ENCODE results near the gene GPR148.

GPR148 gene

DNA sequence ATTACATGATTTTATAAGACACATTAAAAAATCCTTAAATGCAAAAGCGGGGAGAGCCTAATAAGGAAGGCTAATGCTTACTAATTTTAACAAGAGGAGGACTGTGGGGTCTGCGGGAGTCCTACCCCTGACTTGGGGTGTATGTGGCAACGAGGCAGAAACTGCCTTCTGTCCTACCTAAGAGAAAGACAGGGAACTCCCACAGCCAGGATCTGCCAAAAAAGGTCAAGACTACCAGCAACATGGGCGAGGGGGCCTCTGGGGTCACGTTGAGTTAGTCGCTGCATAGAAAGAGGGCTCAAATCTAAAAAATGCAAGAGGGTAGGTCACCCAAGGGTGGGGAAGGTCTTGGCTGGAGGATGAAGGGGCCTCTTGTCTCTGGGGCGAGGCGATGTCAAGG, 25.9 kb downstream of the GPR148 start:
- DNase-seq: no peak

DNA sequence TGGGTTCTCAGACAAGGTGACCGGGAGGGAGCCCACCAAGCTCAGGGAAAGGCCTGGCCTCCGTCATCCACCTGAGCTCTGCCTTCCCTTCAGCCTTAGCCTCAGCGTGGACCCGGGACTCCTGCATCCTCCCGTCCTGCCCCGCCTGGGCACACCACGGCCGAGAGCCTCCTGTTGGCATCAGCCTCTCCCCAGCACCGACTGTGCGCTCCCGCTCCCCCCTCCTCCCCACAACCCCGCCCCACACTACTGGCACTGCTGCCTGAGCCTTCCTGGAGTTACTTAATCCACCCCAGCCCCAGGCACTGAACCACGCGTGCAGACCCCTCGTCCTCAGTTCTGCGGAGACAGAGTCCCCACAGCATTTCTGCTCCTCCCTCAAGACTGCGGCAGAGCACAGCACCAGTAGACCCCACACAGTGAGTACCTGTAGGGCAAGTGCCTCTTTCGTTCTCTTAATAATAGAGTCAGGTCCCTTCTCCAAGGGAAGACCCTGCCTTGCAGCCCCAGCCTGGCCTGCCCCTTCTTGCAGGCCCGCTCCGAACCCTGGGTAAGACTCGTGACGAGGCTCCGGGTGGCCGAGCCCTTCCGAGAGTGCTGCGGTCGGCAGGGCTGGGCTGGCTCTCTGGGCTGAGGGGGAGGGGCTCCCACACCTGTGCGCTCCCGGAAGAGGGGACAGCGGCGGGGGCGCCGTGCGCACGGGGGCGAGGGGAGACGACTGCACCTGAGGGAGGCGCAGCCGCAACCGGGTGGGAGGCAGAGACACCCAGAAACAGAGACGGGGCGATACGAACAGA, 26.6 kb downstream of the GPR148 start, which contains the start of gene AMER3:
Gene AMER3 (plus strand): TSS at position 285 of the 797 bp plus-strand sequence. CDS start 6,533 bp downstream, outside the sequence.
- no peak for DNase-seq

DNA sequence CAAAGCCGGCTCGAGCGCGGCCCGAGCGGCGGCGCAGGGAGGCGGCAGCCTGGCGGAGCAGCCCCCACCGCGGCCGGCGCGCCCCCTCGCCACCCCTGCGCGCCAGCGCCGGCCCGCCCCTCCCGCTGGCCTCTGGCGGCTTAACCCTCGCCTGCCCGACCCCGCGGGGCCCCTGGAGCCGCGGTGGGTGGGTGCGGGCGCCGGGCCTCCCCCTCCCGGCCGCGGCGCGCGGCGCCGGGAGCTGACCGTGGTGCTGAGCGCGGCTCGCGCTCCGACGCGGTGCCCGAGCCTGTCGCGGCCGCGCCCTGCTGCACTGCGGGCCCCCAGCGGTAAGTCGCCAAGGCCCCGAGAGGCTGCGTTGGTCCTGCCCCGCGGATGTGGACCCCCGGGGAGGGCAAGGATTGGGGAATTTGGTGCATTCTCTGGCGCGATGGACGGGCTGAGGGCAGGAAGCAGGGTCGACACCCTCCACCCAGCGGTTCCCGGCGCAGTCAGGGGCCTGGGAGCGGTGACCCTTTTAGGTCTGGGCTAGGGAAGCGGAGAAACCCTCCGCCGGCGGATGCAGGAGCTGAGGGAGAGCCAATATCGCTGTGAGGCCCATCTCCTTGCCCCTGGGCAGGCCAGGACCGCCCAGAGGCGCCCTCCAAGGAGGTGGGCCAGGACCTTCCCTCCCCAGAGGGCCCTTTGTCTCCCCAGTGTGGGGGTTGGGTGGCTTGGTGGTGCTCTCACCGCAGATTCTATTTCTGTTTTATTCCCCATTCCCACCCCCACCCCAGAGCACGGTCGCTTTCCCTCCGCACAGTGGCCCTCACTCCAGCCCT, 27.4 kb downstream of the GPR148 start:
- no peak for DNase-seq

DNA sequence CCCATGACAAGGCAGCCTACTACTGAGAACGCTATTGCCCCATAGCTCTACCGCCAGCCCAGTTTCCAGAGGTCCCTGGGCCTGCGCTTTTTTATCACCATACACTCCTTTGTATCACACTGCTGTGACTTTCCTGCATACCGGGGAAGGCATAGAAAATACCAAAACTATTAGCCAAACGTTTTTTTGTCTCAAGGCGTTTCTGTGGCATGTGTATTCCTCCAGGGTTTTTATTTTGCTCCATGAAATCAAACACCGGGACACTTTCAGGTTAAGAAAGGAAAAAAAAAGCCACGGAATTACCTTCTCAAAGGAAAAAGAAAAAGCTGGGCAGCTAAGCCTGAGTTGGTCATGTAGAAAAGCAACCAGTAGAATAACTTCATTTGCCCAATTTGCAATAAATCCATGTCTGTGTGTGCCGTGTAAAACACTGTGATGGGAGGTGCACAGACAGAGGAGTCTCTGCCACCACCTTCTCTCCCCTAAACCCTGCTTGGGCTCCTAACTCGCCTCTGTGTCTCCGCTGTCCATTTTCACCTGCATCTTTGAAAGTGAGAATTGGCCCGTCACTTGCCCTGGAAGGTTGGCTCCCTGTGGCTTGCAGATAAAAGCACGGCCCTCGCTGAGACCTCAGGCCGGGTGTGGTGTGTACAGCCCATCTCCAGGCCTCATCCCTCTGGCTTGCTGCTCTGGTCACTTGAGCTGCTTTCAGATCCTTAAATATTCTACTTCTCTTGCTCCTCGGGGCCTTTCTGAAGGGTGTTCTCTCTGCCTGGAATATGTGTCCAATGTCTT, 28.2 kb downstream of the GPR148 start:
- no peak for DNase-seq

DNA sequence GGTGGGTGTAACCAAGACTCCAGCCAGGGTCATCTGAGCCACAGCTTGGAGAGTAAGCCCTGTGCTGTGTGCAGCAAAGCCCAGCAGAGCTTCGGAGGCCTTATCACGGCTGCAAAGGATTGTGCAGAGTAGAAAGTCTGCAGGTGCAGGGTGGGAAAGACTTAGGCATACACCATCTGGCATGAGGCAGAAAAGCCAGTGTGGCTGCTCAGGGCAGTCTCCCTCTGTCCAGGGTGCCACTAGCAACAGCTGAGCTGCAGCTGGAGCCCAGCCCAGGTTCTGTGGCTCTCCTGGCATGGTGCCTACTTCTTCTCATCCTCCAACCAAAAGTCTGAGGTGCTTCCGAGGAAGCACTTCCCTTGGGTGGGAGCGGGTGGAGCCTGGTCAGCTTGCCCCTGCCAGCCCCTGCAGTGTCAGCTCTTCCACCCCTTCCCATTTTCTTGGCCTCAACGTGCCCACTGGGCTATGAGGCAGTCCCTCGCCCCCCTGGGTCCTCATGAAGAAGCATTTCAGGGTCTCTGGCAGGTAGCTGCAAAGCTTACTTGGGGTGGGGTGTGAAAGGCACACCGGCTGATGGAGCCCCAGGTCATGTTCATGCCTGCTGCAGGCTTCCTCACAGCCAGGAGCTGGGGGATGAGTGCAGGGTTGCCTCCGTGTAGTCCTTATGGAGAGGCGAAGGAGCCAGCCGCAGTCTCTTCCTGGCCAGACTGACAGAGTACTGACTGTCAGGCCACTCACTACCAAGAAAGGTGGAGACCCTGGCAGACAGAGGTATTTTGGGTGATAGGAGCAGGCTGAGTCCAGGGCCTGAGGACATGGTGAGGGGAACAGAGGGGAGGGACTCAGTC, 31.3 kb downstream of the GPR148 start:
- DNase-seq: no peak

DNA sequence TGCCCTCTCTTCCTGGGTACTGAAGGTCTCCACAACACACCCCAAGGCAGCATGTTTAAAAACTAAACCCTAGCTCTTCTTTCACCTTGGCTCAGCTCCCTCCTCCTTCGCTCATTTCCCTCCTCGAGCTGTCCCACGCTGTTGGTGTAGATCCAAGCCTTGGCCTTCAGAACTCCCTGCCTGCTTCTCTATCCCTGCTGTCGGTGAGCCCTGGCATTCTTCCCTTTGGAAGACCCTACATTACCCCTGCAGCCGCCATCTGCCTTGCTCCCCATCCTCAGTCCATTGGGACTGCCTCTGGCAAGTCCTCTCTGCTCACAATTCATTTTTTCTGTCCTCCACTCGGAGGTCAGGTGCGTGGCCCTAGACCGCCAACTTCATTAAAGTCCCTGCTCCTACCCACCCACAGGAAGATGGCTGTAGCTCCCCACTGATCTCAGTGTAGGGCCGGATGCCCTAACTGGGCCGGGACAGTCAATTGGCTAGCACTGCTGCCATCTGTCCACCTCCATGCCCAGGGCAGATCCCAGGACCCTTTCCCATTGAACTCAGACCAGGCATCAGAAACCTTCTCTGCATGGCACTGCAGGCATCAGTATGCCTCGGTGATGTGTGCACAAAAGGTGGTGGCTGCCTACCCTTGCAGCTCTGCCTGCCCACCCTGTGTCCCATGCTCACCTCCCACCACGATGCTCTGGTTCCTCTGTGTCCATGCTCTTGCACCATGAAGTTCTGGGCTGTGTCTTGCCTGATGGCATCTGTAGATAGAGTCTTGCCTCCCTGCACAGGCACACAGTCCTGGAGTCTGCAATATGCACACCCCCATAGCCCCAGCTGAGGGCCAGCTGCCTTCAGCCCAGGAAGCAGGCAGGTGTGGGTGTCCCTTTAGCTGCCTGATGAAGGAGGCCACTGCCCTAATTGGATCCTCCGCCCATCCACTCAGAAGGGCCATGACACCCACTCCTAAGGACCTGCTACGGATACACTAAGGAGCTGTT, 32.2 kb downstream of the GPR148 start:
- DNase-seq: no peak

DNA sequence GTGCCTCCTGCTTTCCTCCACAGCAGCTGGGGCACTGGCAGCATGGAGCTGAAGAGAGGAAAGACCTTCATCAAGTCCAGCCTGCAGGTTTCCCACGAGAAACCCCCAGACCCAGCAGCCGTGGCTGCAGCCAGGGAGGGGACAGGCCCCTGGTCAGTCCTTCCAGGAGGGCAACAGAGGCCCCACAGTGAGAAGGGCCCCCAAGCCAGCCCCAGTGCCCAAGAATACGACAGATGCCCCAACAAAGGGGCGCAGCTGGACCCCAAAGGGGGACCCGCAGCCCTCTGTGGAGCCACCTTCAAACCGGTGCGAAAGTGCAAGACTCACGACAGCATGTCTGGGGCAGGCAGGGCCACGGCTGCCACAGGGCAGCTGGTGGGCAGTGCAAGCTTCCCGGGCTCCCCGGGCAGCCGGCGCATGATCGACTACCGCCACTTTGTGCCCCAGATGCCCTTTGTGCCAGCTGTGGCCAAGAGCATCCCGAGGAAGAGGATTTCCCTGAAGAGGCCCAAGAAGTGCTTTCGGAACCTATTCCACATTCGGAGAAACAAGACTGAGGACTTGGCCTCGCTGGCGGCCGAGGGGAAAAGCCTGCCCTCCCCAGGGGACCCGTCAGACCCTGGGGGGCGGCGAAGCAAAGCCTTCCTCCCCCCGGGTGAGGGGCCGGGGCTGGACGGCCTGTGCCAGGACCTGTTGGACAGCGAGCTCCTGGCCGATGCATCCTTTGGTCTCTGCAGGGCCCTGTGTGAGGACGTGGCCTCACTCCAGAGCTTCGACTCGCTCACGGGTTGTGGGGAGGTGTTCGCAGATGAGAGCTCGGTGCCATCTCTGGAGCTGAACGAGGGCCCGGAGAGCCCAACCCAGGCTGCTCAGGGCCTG, 33.4 kb downstream of the GPR148 start:
- DNase-seq: no peak

DNA sequence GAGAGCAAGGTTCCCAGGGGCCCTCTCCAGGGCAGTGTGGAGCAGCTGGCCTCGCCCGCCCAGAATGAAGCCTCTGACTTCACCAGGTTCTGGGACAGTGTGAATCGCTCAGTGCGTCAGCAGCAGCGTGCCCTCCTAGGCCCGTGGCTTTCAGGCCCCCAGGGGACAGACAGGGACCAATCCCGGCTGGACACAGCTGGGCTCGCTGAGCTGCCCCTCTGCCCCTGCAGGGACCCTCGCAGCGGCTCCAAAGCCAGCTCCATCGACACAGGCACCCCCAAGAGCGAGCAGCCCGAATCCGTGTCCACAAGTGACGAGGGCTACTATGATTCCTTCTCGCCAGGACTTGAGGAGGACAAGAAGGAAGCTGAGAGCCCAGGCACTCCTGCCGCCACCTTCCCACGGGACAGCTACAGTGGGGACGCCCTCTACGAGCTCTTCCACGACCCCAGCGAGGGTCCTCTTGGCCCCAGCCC, 34.1 kb downstream of the GPR148 start:
- no peak for DNase-seq

DNA sequence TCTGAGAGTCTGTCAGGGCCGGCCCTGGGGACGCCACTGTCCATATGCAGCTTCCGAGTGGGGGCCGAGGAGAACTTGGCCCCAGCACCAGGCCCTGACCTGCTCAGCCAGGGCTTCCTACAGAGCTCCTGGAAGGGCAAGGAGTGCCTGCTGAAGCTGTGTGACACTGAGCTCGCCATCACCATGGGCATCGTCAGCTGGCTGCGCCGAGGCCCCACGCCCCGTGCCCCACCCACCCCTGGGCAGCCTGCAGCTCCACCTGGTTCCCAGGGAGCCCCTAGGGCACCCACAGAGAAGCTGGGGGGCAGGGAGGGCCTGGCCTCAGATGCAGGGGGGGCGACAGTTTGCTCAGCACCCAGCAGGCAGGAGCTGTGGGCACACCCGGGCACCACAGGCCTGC, 34.5 kb downstream of the GPR148 start:
- DNase-seq: no peak

DNA sequence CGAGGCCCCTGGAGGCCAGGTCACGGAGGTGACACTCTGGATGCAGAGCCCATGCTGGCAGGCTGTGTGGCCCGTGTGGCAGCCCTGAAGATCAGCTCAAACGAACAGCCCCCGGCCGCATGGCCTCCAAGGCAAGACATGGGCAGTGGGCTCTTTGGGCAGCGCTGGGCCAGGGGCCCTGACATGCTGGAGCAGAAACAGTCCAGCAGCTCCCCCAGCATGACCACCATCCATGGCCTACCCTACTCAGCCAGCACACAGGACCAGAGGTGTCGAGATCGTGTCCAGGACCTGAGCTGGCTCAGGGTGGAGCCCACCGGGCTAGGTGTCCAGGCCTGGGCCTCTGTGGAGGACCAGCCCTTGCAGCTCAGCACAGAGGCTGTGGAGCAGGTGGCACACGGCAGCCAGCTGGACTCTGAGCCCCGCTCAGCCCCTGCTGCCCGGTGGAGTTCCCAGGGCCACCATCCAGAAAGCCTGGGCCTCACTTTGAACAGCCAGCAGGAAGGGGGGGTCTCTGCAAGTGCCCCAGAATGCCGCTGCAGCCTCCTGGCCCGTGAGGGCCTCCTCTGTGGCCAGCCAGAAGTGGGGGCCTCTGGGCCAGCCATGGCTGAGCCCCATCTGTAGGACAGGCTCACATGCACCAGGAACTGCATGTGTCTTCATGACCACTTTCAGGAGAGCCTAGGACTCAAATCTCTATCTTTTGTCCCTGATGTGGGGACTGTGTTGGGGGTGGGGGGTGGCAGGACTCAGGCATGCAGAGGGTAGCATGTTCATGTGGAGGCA, 35.4 kb downstream of the GPR148 start:
- DNase-seq: no peak

DNA sequence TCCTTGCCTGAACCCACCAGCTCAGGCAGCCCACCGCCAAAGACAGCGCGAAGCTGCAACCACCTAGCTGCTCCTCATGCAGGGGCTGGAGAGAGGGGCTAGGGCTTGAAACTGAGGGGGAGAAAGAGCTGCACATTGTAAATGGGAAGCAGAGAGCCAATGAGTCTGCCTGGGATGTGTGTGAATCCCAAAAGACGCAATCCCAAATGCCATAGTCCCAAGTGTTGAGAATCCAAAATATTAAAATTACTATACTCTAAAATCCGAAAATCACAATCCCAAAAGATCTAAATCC, 35.9 kb downstream of the GPR148 start:
- no peak for DNase-seq

DNA sequence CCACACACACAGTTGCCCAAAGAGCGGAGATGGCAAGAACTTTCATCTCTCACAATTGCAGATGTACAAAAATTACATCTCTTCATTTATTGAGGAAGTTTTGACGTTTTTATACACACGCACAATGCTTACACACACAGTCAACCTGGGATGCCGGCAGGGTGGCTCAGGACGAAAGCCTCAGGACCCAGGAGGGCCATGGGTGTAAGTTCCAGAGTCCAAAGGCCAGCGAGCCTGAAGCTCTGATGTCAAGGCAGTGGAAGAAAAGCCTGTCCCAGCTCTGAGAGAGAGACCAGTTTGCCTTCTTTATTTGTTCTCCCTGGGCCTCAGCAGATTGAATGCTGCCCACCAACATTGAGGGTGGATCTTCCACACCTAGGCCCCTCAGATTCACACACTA, 36.6 kb downstream of the GPR148 start:
- DNase-seq: no peak

DNA sequence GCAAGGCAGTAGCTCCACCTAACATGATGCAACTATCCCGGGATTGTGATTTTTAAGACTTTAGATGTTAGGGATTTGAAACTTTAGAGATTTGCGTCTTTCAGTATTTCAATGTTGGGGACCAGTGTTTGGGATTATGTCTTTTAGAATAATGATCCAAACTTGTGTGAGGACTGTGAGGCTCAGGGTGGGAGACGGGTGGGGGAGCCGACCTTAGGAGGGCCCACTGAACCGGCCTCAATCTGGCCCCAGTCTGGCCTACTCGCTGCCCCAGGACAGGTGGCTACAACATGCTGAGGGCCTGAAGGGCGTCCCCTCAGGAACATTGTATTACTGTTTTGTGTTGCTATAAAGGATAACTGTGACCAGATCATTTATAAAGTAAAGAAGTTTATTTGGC, 37.2 kb downstream of the GPR148 start:
- no peak for DNase-seq

DNA sequence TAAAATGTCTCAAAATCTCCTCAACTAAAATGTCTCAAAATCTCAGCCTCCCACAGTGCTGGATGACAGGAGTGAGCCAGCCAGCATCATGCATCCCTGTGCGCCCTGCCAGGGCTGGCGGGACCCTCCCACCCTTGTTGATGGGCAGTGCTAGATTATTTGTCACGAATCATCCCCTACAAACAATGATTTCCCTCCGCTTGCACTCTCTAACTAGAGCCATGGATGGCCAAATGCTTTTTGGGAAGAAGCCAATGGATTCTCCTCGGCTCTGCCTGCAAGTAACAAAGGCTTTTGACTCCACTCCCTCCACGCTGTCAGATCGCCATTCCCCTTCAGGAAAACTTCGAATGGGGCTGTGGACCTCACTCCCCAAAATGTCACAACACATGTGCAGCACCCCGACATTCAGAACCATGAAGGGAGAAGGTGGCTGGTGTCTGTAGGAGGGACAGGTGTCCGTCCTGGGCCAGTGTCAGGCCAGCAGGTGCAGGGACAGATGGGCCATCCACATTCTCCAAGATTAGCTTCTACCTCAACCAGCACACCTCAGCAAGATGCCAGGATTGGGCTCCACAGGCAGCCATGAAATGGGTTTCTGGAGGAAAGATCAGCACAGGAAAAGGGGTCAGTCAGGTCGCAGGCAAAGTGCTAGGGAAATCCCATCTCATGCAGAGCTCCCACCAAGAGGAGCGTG, 38.0 kb downstream of the GPR148 start:
- DNase-seq: no peak

DNA sequence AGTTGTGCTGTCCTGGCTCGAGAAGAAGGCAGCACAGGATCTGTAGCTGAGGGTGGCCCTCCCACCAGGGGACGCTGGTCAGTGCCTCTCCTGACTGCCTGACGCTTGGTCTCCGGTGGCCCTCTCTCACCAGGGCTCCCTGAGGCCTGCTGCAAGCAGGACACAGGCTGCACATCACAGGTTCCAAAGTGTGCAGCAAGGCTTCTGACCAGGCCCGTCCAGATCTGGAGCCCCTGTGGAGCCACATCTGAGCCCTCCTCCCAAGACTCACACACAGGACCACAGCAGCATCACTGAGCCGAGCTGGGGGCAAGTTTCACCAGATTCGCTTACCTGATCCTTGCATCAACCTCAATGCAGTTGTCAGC, 38.5 kb downstream of the GPR148 start:
- DNase-seq: no peak

DNA sequence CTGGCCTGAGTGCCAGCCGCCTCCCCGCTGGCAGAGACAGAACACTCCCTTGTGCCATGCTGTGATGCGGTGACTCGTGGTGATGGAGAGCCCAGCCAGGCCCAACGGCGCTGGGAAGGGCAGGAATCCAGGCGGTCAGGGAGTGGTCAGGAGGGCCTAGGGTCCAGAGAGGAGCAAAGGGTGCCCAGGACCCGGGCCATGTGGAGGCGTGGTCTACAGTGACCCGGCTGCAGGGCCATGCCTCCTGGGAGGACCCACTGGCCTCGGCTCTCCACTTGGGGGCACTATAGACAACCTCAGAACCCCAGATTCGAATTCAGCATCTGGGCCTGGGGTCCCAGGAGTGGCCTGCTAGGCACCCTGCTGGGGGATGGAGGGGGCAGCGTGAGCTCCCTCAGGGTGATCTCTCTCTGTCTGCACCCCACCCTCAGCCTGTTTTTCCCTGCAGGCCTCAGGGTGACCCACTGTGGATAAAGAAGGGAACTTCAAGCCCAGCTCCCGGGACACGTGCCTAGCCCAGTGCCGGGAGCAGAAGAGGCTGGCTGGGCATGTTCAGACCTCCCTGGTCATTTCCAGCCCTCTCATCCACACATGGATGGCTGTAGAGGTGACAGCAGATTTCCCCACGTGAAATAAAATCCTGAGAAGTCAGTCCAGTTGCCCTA, 39.5 kb downstream of the GPR148 start:
- no peak for DNase-seq

DNA sequence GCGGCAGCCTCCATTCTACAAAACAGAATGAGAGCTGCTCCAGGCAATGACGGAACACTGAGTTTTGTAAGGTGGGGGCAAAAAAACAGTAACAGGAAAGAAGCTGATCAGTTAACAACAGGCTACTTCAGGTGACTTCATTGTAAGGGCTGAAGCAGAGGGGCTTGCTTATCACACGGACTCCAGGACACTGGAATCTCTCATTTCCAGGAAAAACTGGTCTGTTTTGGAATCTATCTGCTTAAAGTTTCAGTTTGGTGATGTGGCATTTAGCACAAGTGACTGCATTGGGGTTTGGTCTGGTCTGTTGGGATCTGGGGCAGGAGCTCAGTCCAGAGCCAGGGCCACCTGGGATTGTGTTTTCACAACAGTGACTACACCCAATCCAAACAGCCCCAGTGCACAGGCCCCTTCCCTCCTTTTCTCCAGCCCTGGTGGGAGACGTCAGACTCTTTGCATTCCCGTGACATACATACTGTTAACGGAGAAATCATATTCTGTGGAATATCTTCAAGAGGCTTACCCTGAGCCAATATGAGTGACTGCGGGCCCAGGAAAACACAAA, 40.6 kb downstream of the GPR148 start:
- DNase-seq: no peak

DNA sequence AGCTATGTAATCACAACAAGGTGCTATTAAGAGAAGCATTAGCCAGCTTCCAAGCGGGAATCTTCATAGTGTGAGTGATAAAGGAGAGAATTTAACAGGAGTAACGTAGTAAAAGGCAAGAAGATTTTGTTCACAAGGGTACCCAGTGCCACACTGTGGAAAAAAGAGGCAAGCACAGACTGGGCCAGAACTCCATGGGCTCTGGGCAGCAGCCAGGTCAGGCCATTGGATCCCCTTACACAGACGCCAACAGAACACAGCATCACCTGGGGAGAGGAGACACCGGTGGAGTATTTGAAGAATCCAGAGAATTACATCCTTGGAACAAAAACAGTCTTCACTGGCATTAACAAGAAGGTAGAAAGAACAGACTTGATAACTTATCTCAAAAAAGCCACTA, 47.7 kb downstream of the GPR148 start:
- DNase-seq: no peak

Measured in CD4-positive, alpha-beta T cell treated with Interleukin-6 for 4 hours (primary cell).